Hepatocyte (in vitro differentiated cells): ENCODE data around the gene SIGLEC10. TPM values are rescaled to one million over a fixed set of nuclear protein-coding genes. Genes with fewer than 3 reads are reported as not detected.

Experiments used
- DNase-seq: peaks from one replicate; pipeline ENCODE4 v3.0.0-alpha.2; 2016; ENCODE audit warnings: low spot score
- H2AFZ ChIP-seq: fragments of 200-600 bp; sonication (generic); 2 replicates; pipeline ENCODE4 v1.6.0; 2016; ENCODE audit warnings: antibody characterized with exemption, mild to moderate bottlenecking
- H3K27ac ChIP-seq: fragments of 200-600 bp; sonication (generic); 2 replicates; pipeline ENCODE4 v1.5.1; 2016; ENCODE audit warnings: mild to moderate bottlenecking
- H3K27me3 ChIP-seq: fragments of 200-600 bp; sonication (generic); 2 replicates; pipeline ENCODE4 v1.6.1; 2016
- H3K36me3 ChIP-seq: fragments of 200-600 bp; sonication (generic); replicated peaks from 2 replicates; pipeline ENCODE4 v1.5.1; 2016; ENCODE audit warnings: low read depth; ENCODE audit not compliant: insufficient read depth
- H3K4me1 ChIP-seq: fragments of 200-600 bp; sonication (generic); 2 replicates; pipeline ENCODE4 v1.5.1; 2016; ENCODE audit warnings: mild to moderate bottlenecking, moderate library complexity; ENCODE audit not compliant: insufficient read depth
- H3K4me2 ChIP-seq: fragments of 200-600 bp; sonication (generic); 2 replicates; pipeline ENCODE4 v1.6.0; 2016
- H3K4me3 ChIP-seq: fragments of 200-600 bp; sonication (generic); 2 replicates; pipeline ENCODE4 v1.5.1; 2016; ENCODE audit warnings: mild to moderate bottlenecking
- H3K79me2 ChIP-seq: fragments of 200-600 bp; sonication (generic); 2 replicates; pipeline ENCODE4 v1.6.0; 2017; ENCODE audit warnings: mild to moderate bottlenecking
- H3K9me2 ChIP-seq: fragments of 200-600 bp; sonication (generic); replicated peaks from 2 replicates; pipeline ENCODE4 v1.6.0; 2017; ENCODE audit warnings: mild to moderate bottlenecking; ENCODE audit not compliant: insufficient read depth
- H3K9me3 ChIP-seq: fragments of 200-600 bp; sonication (generic); 2 replicates; pipeline ENCODE4 v1.5.1; 2016; ENCODE audit warnings: low read depth, mild to moderate bottlenecking
- H4K20me1 ChIP-seq: fragments of 200-600 bp; sonication (generic); 2 replicates; pipeline ENCODE4 v1.6.0; 2016; ENCODE audit warnings: mild to moderate bottlenecking; ENCODE audit not compliant: insufficient read depth, poor library complexity, severe bottlenecking
- EZH2 ChIP-seq: fragments of 200-600 bp; sonication (generic); IDR thresholded peaks from 2 replicates; pipeline ENCODE4 v1.6.1; 2016; ENCODE audit warnings: antibody characterized with exemption, mild to moderate bottlenecking, borderline replicate concordance
- EZH2phosphoT487 ChIP-seq: fragments of 200-600 bp; sonication (generic); IDR thresholded peaks from one replicate; pipeline ENCODE4 v1.6.1; 2018; ENCODE audit warnings: antibody characterized with exemption, mild to moderate bottlenecking, low read depth, moderate library complexity; ENCODE audit not compliant: unreplicated experiment, severe bottlenecking
- WGBS: methylation state at CpG from one replicate; pipeline ENCODE4 v1.1.6; 2016; ENCODE audit warnings: low lambda C conversion rate; ENCODE audit errors: missing lambda C conversion rate; 5-methylcytosine and 5-hydroxymethylcytosine counted together
- polyA plus RNA-seq: library from polyadenylated mRNA; unstranded; fragments of >200 nt; fragmentation: Nextera tagmentation; extraction: Ambion mirVana; gene quantifications from 2 replicates; pipeline ENCODE4 v1.2.1, GENCODE V29; 2016
- total RNA-seq: library from RNA; depleted of rRNA; stranded (reverse); fragments of >200 nt; gene quantifications from 2 replicates; pipeline ENCODE4 v1.2.3, GENCODE V29; 2014
- TF ChIP-seq, protein P1 (sequence below): fragments of 200-600 bp; sonication (generic); IDR thresholded peaks from 2 replicates; pipeline ENCODE4 v1.5.1; 2016; ENCODE audit warnings: antibody characterized with exemption, mild to moderate bottlenecking; ENCODE audit not compliant: poor library complexity

The SIGLEC10 gene
- total and polyA plus RNA-seq, 2 experiments from 2014 or later, result 1.6 TPM; not detected in 1

DNA sequence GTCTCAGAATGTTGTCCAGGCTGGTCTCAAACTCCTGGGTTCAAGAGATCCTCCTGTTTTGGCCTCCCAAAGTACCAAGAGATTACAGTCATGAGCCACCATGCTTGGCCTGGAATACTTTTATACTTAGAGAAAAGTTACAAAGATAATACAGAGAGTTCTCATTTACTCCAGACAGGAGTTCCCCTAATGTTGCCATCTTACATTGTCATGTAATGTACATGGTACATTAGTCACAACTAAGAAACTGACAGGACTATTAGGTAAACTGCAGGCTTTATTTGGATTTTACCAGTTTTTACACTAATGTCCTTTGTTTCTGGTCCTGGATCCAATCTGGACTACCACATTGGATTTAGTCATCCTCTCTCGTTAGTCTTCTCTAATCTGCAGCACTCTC lies 24.7 kb downstream of the SIGLEC10 start:
- H3K9me2 ChIP-seq, result no peaks in the 10 kb centered on the region
- H3K27ac ChIP-seq, result no peak overlapping the region
- TF ChIP-seq EZH2phosphoT487 (no peak), EZH2 (no peak)
- TF ChIP-seq, protein P1, sequence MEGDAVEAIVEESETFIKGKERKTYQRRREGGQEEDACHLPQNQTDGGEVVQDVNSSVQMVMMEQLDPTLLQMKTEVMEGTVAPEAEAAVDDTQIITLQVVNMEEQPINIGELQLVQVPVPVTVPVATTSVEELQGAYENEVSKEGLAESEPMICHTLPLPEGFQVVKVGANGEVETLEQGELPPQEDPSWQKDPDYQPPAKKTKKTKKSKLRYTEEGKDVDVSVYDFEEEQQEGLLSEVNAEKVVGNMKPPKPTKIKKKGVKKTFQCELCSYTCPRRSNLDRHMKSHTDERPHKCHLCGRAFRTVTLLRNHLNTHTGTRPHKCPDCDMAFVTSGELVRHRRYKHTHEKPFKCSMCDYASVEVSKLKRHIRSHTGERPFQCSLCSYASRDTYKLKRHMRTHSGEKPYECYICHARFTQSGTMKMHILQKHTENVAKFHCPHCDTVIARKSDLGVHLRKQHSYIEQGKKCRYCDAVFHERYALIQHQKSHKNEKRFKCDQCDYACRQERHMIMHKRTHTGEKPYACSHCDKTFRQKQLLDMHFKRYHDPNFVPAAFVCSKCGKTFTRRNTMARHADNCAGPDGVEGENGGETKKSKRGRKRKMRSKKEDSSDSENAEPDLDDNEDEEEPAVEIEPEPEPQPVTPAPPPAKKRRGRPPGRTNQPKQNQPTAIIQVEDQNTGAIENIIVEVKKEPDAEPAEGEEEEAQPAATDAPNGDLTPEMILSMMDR, result no peak
- H3K4me1 ChIP-seq, result no peaks in the 10 kb centered on the region
- no peaks in the 10 kb centered on the region for H3K79me2 ChIP-seq
- H3K9me3 ChIP-seq, result no peaks in the 10 kb centered on the region
- 43% methylated on average over 1 of the region's 1 CpG for WGBS
- H4K20me1 ChIP-seq, result no peaks in the 10 kb centered on the region
- no peaks in the 10 kb centered on the region for H3K27me3 ChIP-seq
- no peaks in the 10 kb centered on the region for H3K36me3 ChIP-seq
- no peak overlapping the region for H2AFZ ChIP-seq
- no peak overlapping the region for H3K4me3 ChIP-seq
- no peak overlapping the region for H3K4me2 ChIP-seq
- no peak for DNase-seq

DNA sequence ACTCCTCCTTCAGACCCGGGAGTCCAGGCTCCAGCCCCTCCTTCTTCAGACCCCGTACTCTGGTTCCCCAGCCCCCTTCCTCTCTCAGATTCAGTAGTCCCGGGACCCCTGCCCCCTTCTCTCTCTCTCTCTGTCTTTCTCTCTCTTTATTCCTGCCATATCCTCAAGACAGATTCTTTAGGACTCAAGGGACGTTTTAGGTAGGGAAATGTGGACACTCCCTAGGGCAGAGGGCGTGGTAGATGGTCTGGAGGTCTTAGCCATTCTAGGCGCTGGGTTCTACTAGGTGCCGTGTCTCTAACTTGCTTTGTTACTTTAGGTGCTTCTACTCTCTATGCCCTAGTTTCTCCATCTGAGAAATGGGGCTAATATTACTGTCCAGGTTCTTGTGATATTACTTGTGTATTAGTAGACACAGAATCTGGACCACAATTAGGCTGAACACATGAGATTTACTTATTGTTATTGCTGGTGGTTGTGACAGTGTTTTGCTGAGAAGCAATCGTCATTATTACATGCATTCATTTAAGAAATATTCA lies 26.3 kb downstream of the SIGLEC10 start:
- Histone ChIP-seq H3K36me3 (no peaks in the 10 kb centered on the region), H4K20me1 (no peaks in the 10 kb centered on the region), H3K4me2 (peak overlapping the region; percentile 33), H3K9me3 (no peaks in the 10 kb centered on the region), H3K9me2 (no peaks in the 10 kb centered on the region), H2AFZ (peak overlapping the region; percentile 26), H3K27ac (no peak overlapping the region), H3K79me2 (no peaks in the 10 kb centered on the region), H3K4me1 (no peaks in the 10 kb centered on the region), H3K27me3 (no peaks in the 10 kb centered on the region), H3K4me3 (no peak overlapping the region)
- TF ChIP-seq EZH2 (no peak), EZH2phosphoT487 (no peak)
- TF ChIP-seq, protein P1, result no peak
- 86% methylated on average over 5 of the region's 8 CpGs for WGBS
- DNase-seq, result no peak

DNA sequence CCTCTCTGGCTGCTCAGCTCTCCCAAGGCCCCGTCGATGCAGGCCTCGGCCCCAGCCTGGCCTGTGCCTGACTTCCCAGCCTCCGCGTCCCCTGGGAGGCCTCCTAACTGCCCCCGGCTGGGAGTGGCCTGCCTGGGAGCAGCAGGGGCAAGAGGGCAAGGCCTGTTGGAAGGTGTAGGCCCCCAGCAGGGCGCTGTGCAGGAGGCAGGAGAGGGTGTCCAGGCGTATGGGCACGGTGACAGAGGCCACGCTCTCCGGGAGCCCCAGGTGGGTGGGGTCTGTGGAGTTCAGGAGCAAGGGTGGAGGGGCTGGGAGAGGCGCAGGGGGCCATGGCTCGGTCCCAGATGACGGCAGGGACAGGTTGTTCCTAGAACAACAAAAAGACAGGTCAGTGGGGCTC lies 28.3 kb downstream of the SIGLEC10 start:
- H4K20me1 ChIP-seq, result no peaks in the 10 kb centered on the region
- H3K9me3 ChIP-seq, result no peaks in the 10 kb centered on the region
- TF ChIP-seq, protein P1, result no peak
- TF ChIP-seq EZH2 (no peak), EZH2phosphoT487 (no peak)
- no peak overlapping the region for H3K4me3 ChIP-seq
- no peak overlapping the region for H3K4me2 ChIP-seq
- WGBS, result 92% methylated on average over 11 of the region's 14 CpGs
- H3K4me1 ChIP-seq, result no peaks in the 10 kb centered on the region
- no peak overlapping the region for H2AFZ ChIP-seq
- H3K9me2 ChIP-seq, result no peaks in the 10 kb centered on the region
- no peak for DNase-seq
- H3K27me3 ChIP-seq, result no peaks in the 10 kb centered on the region
- no peaks in the 10 kb centered on the region for H3K79me2 ChIP-seq
- no peaks in the 10 kb centered on the region for H3K36me3 ChIP-seq
- no peak overlapping the region for H3K27ac ChIP-seq
